NB4 (cell line): ENCODE measurements around the gene TTYH3.

Experiments
- POLR2A ChIP-seq: IDR thresholded peaks from 2 replicates; pipeline ENCODE4 v1.6.1; 2011; ENCODE audit warnings: mild to moderate bottlenecking; ENCODE audit not compliant: insufficient read length; ENCODE audit errors: extremely low read depth
- TF ChIP-seq, protein P1 (sequence below): IDR thresholded peaks from one replicate; pipeline ENCODE4 v1.5.1; 2012; ENCODE audit warnings: low read depth, low read length

GRCh38 chr7:2666588-2667250, 34.9 kb downstream of the TTYH3 start:
- TF ChIP-seq, protein P1, sequence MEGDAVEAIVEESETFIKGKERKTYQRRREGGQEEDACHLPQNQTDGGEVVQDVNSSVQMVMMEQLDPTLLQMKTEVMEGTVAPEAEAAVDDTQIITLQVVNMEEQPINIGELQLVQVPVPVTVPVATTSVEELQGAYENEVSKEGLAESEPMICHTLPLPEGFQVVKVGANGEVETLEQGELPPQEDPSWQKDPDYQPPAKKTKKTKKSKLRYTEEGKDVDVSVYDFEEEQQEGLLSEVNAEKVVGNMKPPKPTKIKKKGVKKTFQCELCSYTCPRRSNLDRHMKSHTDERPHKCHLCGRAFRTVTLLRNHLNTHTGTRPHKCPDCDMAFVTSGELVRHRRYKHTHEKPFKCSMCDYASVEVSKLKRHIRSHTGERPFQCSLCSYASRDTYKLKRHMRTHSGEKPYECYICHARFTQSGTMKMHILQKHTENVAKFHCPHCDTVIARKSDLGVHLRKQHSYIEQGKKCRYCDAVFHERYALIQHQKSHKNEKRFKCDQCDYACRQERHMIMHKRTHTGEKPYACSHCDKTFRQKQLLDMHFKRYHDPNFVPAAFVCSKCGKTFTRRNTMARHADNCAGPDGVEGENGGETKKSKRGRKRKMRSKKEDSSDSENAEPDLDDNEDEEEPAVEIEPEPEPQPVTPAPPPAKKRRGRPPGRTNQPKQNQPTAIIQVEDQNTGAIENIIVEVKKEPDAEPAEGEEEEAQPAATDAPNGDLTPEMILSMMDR, result no peak
- no peak for TF ChIP-seq POLR2A
